IMR-90 (cell line): ENCODE measurements around the gene ADAM30. TPM values are rescaled to one million over a fixed set of nuclear protein-coding genes. Genes with fewer than 3 reads are reported as not detected.

Experiments used
- ATAC-seq: fragments of 200-7000 bp; cut with Tn5 transposase; 2 replicates; pipeline ENCODE4 v1.9.1; 2020; ENCODE audit warnings: low read depth, mild to moderate bottlenecking, moderate library complexity
- BruUV-seq: library from RNA; stranded (reverse); fragments of 400-500 nt; replicated peaks from 2 replicates; lab custom pipeline; 2021; lab: Mats Ljungman, UMichigan
- CTCF ChIA-PET: fragments of 300-600 bp; formaldehyde crosslinking; extraction: SDS; loops from one replicate; lab custom pipeline; 2021; ENCODE audit warnings: antibody characterized with exemption; lab: Yijun Ruan, JAX
- POLR2A ChIA-PET: fragments of 300-600 bp; sonication (Branson Sonifier 250); formaldehyde crosslinking; loops from one replicate; lab custom pipeline; 2022; ENCODE audit warnings: antibody characterized with exemption; ENCODE audit not compliant: unreplicated experiment; lab: Charles Lee
- DNase-seq: peaks from one replicate; pipeline ENCODE4 v3.0.0; 2013
- H2AFZ ChIP-seq: replicated peaks from 2 replicates; pipeline ENCODE3; 2013; ENCODE audit warnings: low read length, mild to moderate bottlenecking; ENCODE audit not compliant: poor library complexity
- H2AK5ac ChIP-seq: 2 replicates; pipeline ENCODE4 v1.6.1; 2013; ENCODE audit warnings: low read depth, low read length, inconsistent platforms
- H2AK9ac ChIP-seq: replicated peaks from 2 replicates; pipeline ENCODE3; 2013; ENCODE audit warnings: mild to moderate bottlenecking, low read depth, low read length, moderate library complexity; ENCODE audit not compliant: poor library complexity
- H2BK120ac ChIP-seq: 2 replicates; pipeline ENCODE4 v1.6.1; 2013; ENCODE audit warnings: low read depth, low read length, inconsistent platforms
- H2BK15ac ChIP-seq: 3 replicates; pipeline ENCODE4 v1.6.1; 2013; ENCODE audit warnings: low read depth, low read length, inconsistent platforms
- H2BK20ac ChIP-seq: 2 replicates; pipeline ENCODE4 v1.6.1; 2013; ENCODE audit warnings: low read depth, mild to moderate bottlenecking, inconsistent platforms, low read length, moderate library complexity
- H2BK5ac ChIP-seq: 2 replicates; pipeline ENCODE4 v1.6.1; 2013; ENCODE audit warnings: mild to moderate bottlenecking, low read depth, low read length, inconsistent platforms; ENCODE audit not compliant: poor library complexity, severe bottlenecking
- H3K14ac ChIP-seq: replicated peaks from 2 replicates; pipeline ENCODE4 v1.6.1; 2013; ENCODE audit warnings: low read depth, low read length, inconsistent platforms
- H3K18ac ChIP-seq: 2 replicates; pipeline ENCODE4 v1.6.1; 2013; ENCODE audit warnings: low read depth, low read length, control low read depth
- H3K23ac ChIP-seq: 2 replicates; pipeline ENCODE4 v1.6.1; 2013; ENCODE audit warnings: low read depth, low read length, inconsistent platforms
- H3K27ac ChIP-seq: 2 replicates; pipeline ENCODE4 v1.5.1; 2013; ENCODE audit warnings: mild to moderate bottlenecking, control low read depth, low read length; ENCODE audit not compliant: insufficient read depth
- H3K27me3 ChIP-seq: 2 replicates; pipeline ENCODE4 v1.6.1; 2013; ENCODE audit warnings: low read length; ENCODE audit not compliant: control insufficient read depth, insufficient read depth
- H3K36me3 ChIP-seq: 2 replicates; pipeline ENCODE4 v1.6.1; 2013; ENCODE audit warnings: low read length, mixed read lengths; ENCODE audit not compliant: control insufficient read depth, insufficient read depth
- H3K4ac ChIP-seq: 2 replicates; pipeline ENCODE4 v1.6.1; 2013; ENCODE audit warnings: low read depth, low read length, inconsistent platforms
- H3K4me1 ChIP-seq: 2 replicates; pipeline ENCODE4 v1.6.1; 2013; ENCODE audit warnings: low read length, mixed read lengths; ENCODE audit not compliant: control insufficient read depth, insufficient read depth
- H3K4me2 ChIP-seq: 2 replicates; pipeline ENCODE4 v1.6.1; 2013; ENCODE audit warnings: low read depth, mild to moderate bottlenecking, control low read depth, low read length, moderate library complexity
- H3K4me3 ChIP-seq: 2 replicates; pipeline ENCODE4 v1.5.1; 2013; ENCODE audit warnings: low read depth, mild to moderate bottlenecking, control low read depth, low read length, moderate library complexity; ENCODE audit not compliant: insufficient read depth
- H3K56ac ChIP-seq: 2 replicates; pipeline ENCODE4 v1.6.1; 2013; ENCODE audit warnings: low read length, inconsistent platforms; ENCODE audit not compliant: insufficient read depth; ENCODE audit errors: extremely low read depth
- H3K79me1 ChIP-seq, 2 experiments: 2 replicates each; pipeline ENCODE4 v1.6.1; 2013; ENCODE audit warnings: low read length in 2 of 2, inconsistent platforms in 1 of 2, low read depth in 1 of 2
- H3K9ac ChIP-seq: 2 replicates; pipeline ENCODE4 v1.6.1; 2013; ENCODE audit warnings: low read depth, low read length, control low read depth
- H3K9me1 ChIP-seq: 2 replicates; pipeline ENCODE4 v1.6.1; 2013; ENCODE audit warnings: low read length, inconsistent platforms; ENCODE audit not compliant: insufficient read depth
- H3K9me3 ChIP-seq: 2 replicates; pipeline ENCODE4 v1.6.1; 2013; ENCODE audit warnings: low read length; ENCODE audit not compliant: control insufficient read depth, insufficient read depth
- H4K20me1 ChIP-seq: 2 replicates; pipeline ENCODE4 v1.6.1; 2013; ENCODE audit warnings: low read length, inconsistent platforms; ENCODE audit not compliant: insufficient read depth
- H4K5ac ChIP-seq: 2 replicates; pipeline ENCODE4 v1.6.1; 2013; ENCODE audit warnings: mild to moderate bottlenecking, low read depth, low read length, control low read depth
- H4K8ac ChIP-seq, 2 experiments: 2 replicates each; pipeline ENCODE4 v1.6.1; 2013; ENCODE audit warnings: low read depth in 2 of 2, low read length in 2 of 2, control low read depth in 1 of 2, inconsistent platforms in 1 of 2
- H4K91ac ChIP-seq: 2 replicates; pipeline ENCODE4 v1.6.1; 2013; ENCODE audit warnings: low read depth, low read length, inconsistent platforms; ENCODE audit not compliant: insufficient read depth
- CHD1 ChIP-seq: IDR thresholded peaks from 2 replicates; pipeline ENCODE4 v1.6.1; 2012; ENCODE audit warnings: low read depth, low read length, improper control_type of control experiment
- CTCF ChIP-seq: conservative IDR thresholded peaks from 2 replicates; pipeline ENCODE4 v1.5.1; 2012; ENCODE audit warnings: mild to moderate bottlenecking, low read depth, low read length, improper control_type of control experiment
- ELK1 ChIP-seq: fragments of 150-350 bp; IDR thresholded peaks from 2 replicates; pipeline ENCODE4 v1.6.1; 2016; ENCODE audit warnings: low read depth, mild to moderate bottlenecking, low read length, moderate library complexity, borderline replicate concordance
- MAZ ChIP-seq: IDR thresholded peaks from 2 replicates; pipeline ENCODE4 v1.6.1; 2012; ENCODE audit warnings: low read depth, mild to moderate bottlenecking, low read length, improper control_type of control experiment, moderate library complexity, borderline replicate concordance
- NFE2L2 ChIP-seq: fragments of 150-350 bp; IDR thresholded peaks from 2 replicates; pipeline ENCODE4 v1.6.1; 2016; ENCODE audit warnings: low read depth, mild to moderate bottlenecking, low read length
- POLR2A ChIP-seq: IDR thresholded peaks from 2 replicates; pipeline ENCODE4 v1.6.1; 2012; ENCODE audit warnings: mild to moderate bottlenecking, low read depth, low read length
- RAD21 ChIP-seq: IDR thresholded peaks from 2 replicates; pipeline ENCODE4 v1.6.1; 2012; ENCODE audit warnings: low read length, improper control_type of control experiment
- RCOR1 ChIP-seq: IDR thresholded peaks from 2 replicates; pipeline ENCODE4 v1.6.1; 2012; ENCODE audit warnings: mild to moderate bottlenecking, low read length, improper control_type of control experiment; ENCODE audit not compliant: insufficient replicate concordance
- WGBS, 2 experiments: methylation state at CpG; one replicate each; pipeline versions ENCODE4 v1.1.5 to v1.1.7; 2013; ENCODE audit warnings: missing lambda C conversion rate in 2 of 2; ENCODE audit not compliant: insufficient read length in 1 of 2; ENCODE audit errors: extremely low coverage in 2 of 2; 5-methylcytosine and 5-hydroxymethylcytosine counted together
- dilution Hi-C: fragments of 300-500 bp; cut with HindIII; formaldehyde crosslinking; loops from one replicate; pipeline ENCODE4 v1.14.3; 2018; ENCODE audit warnings: low sequenced_read_pairs; ENCODE audit not compliant: unreplicated experiment
- in situ Hi-C: fragments of 300-500 bp; cut with MboI; formaldehyde crosslinking; loops from 3 replicates; pipeline ENCODE4 v1.14.3; 2019; ENCODE audit warnings: low sequenced_read_pairs, inconsistent platforms, mixed read lengths
- intact Hi-C: fragments of 100-400 bp; cut with micrococcal nuclease; formaldehyde crosslinking; loops from 2 replicates; pipeline ENCODE4 v1.10.0; 2022
- polyA plus RNA-seq, 3 experiments: library from polyadenylated mRNA; depleted of rRNA; stranded (reverse); fragments of >200 nt; gene quantifications; 2 replicates each; pipeline ENCODE4 v1.2.3, GENCODE V29; 2012; ENCODE audit warnings: low replicate concordance in 1 of 3
- total RNA-seq: library from RNA; depleted of rRNA; stranded (reverse); fragments of >200 nt; gene quantifications from 2 replicates; pipeline ENCODE4 v1.2.3, GENCODE V29; 2012

ADAM30 gene
- total and polyA plus RNA-seq, 2 of the 4 experiments (the other 2 are of a cell fraction): not detected

GRCh38 chr1:119898981-119899720 lies 2.8 kb upstream of the ADAM30 start:
- TF ChIP-seq ELK1 (no peak), POLR2A (no peak), CHD1 (no peak), RCOR1 (no peak), RAD21 (no peak), MAZ (no peak), NFE2L2 (no peak), CTCF (no peak)
- DNase-seq (no peak), ATAC-seq (no peak)
- intact Hi-C loops (no loop called here), in situ Hi-C loops (no loop called here), dilution Hi-C loops (no loop called here)
- no peak overlapping the region for H3K56ac ChIP-seq
- no peak overlapping the region for H2BK20ac ChIP-seq
- no peak overlapping the region for H3K14ac ChIP-seq
- no peaks in the 10 kb centered on the region for H3K9me1 ChIP-seq
- no peak overlapping the region for H2BK5ac ChIP-seq
- no peaks in the 10 kb centered on the region for H3K79me1 ChIP-seq
- no peak overlapping the region for H2AK9ac ChIP-seq
- no peaks in the 10 kb centered on the region for H3K9me3 ChIP-seq
- no peak overlapping the region for H2AFZ ChIP-seq
- no peaks in the 10 kb centered on the region for H4K20me1 ChIP-seq
- H3K4me1 ChIP-seq: no peaks in the 10 kb centered on the region
- no TSS peak for BruUV-seq
- H3K4ac ChIP-seq: no peak overlapping the region
- CTCF ChIA-PET: no interaction called here
- H2BK120ac ChIP-seq: no peak overlapping the region
- H3K4me2 ChIP-seq: no peak overlapping the region
- POLR2A ChIA-PET: no interaction called here
- H3K36me3 ChIP-seq: no peaks in the 10 kb centered on the region
- no peak overlapping the region for H3K23ac ChIP-seq
- H3K27me3 ChIP-seq: no peaks in the 10 kb centered on the region; the same call in none of the 2 replicates
- H3K4me3 ChIP-seq: no peak overlapping the region
- H2BK15ac ChIP-seq: no peak overlapping the region
- H2AK5ac ChIP-seq: no peak overlapping the region
- H3K27ac ChIP-seq: no peak overlapping the region
- H3K18ac ChIP-seq: no peak overlapping the region
- no peak overlapping the region for H3K9ac ChIP-seq
- no peak overlapping the region for H4K91ac ChIP-seq
- no peak overlapping the region for H4K8ac ChIP-seq
- whole genome bisulfite sequencing, 2 experiments: no CpG with 5 or more reads among the region's 3 CpGs
- no peak overlapping the region for H4K5ac ChIP-seq
